ENCODE results near the gene SETBP1.

The SETBP1 gene

GRCh38 chr18:45068400-45069094, 387.9 kb downstream of the SETBP1 start:
- peak; percentile 51 for DNase-seq (ENCODE audit: low spot score)

GRCh38 chr18:45069546-45069945, 388.9 kb downstream of the SETBP1 start:
- no peak for DNase-seq (ENCODE audit: low spot score)

GRCh38 chr18:45071956-45072355, 391.3 kb downstream of the SETBP1 start:
- DNase-seq (ENCODE audit: low spot score) = no peak

DNA sequence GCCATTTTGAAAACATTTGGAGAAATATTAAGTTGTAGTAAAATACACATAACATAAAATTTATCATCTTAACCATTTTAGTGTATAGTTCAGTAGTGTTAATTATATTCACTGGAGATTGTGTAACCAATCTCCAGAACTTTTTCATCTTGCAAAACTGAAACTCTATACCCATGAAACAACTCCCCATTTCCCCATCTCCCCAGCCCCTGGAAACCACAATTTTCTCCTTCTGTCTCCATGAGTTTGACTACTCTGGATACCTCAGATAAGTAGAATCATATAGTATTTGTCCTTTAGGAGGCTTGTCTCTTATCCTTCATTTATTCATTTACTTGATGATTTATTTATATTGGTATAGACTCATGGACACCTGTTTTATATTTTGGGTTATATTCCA, 392.9 kb downstream of the SETBP1 start:
- no peak for DNase-seq (ENCODE audit: low spot score)

GRCh38 chr18:45081566-45082181, 401.0 kb downstream of the SETBP1 start:
- DNase-seq (ENCODE audit: low spot score) = peak; percentile 16

- DNase-seq (ENCODE audit: low spot score) = no peak
Measured at GRCh38 chr18:45083226-45083855, 402.7 kb downstream of the SETBP1 start.

- DNase-seq (ENCODE audit: low spot score) = no peak
Measured at GRCh38 chr18:45084206-45084605, 403.5 kb downstream of the SETBP1 start.

- DNase-seq (ENCODE audit: low spot score) = no peak
Measured at GRCh38 chr18:45085916-45086624, 405.4 kb downstream of the SETBP1 start.

DNA sequence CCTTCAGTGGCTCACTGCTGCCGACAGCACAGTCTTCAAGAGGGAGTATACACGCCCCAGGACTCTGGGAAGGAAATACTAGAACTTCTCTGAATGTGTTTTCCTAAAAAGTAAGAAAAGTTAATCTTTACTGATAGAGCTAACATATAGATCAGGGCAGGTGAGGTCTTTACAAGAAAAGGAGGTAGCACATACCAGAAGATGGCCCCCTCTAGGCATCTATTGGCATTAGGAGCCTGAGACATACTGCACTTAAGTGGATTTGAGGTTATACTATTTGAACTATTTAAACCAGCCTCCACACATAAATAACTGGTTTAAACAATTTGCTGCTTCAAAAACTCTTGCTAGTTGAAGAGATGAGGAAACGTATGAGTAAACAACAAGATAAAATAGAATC, 406.1 kb downstream of the SETBP1 start:
- DNase-seq (ENCODE audit: low spot score) = no peak

GRCh38 chr18:45090526-45091140, 409.9 kb downstream of the SETBP1 start:
- DNase-seq (ENCODE audit: low spot score) = no peak

DNA sequence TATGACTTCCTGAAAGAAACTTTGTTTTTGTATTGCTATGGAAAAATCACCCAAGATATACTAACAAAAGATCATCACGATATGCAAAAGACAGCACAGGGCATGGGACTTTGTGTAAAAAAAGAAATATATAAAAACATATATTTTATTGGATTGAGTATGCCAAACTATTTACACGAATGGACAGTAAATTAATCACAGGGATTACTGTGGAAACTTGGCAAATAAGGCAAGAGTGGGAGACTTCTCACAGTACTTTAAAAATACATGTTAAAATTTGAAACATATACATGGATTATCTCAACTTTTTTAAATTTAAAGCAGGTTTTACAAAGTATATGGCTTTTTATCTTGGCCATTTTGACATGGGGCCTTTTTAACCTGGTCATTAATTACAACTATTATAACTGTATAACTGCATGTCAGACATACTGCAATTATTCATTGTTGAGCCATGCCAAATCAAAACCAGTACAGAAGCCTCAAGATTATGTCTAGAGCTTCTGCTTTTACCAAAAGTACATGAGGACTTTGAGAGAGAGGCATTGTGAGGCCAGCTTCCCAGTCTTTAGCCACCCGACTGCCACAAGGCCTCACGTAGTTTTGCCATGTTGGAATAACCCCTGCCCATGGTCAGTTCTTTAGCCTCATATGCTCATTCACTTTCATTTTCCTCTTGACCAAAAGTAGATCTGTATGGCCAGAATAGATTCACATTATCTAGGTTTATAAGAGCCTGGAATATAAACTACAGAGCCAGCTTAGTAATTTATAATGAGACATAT, 419.8 kb downstream of the SETBP1 start:
- no peak for DNase-seq (ENCODE audit: low spot score)

- DNase-seq (ENCODE audit: low spot score) = no peak
Measured at GRCh38 chr18:45102126-45102525, 421.4 kb downstream of the SETBP1 start.

GRCh38 chr18:45102863-45103262, 422.2 kb downstream of the SETBP1 start:
- DNase-seq (ENCODE audit: low spot score) = no peak

DNA sequence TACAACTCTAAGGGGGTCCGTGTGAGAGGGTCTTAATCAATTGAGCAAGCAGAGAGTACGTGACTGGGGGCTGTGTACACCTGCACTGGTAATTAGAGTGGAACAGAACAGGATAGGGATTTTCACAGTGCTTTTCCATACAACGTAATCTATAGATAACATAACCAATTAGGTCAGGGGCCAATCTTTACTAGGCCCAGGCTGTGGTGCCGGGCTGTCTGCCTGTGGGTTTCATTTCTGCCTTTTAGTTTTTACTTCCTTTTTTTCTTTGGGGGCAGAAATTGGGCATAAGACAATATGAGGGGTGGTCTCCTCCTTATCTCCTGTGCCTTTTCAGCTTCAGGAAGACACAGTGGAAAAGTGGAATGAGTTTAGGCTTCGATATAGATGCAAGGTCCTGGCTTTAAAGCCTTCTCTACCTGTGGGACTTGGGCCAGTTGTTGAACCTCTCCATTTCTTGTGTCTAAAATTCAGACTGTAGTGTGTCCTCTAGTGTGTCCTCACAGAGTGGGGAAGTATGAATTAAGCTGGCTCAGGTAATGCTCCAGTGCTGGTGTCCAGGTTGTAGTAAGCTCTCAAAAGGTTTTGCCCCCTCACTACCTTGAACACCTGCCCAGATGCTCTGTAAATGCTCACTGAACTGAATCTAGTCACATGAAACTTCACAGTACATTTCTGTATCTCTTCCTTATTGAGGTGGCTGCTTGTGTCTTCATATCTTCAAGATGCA, 422.8 kb downstream of the SETBP1 start:
- DNase-seq (ENCODE audit: low spot score) = no peak

- DNase-seq (ENCODE audit: low spot score) = no peak
Measured at GRCh38 chr18:45104049-45104395, 423.3 kb downstream of the SETBP1 start.

- peak; percentile 15 for DNase-seq (ENCODE audit: low spot score)
Measured at GRCh38 chr18:45106331-45106774, 425.7 kb downstream of the SETBP1 start.

DNA sequence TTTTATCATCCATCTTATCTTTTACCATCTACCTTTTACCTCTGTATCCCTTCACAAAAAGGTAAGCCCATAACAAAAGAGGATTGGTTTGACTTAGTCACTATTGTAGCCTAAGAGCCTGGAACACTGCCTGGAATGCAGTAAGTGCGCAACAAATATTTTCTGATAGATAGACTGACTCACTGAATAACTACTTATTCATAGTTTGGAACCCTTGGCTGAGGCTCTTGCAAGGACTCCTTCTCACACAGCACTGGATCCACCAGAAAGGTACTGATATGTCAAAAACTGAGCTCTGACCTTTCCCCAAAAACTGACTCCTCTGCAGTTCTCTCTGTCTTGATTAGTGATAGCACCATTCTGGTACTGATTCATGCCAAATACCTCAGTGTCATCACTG, 426.7 kb downstream of the SETBP1 start:
- peak; percentile 7 for DNase-seq (ENCODE audit: low spot score)

DNA sequence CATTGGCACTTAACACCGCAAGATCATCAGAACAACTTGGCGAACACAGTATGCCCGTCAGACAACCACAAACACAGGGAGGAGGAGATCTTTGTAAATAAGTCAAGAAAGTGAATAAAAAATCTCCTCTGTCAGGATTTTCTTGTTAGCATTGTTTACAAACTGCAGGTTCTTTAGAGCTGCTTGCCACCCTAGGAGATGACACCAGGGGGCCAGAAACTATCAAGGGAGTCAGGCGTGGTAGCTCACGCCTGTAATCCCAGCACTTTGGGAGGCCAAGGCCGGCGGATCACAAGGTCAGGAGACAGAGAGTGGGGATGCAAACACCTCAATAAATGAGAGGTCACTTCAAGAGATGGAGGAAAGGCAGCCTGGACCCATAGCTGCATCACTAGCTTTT, 428.1 kb downstream of the SETBP1 start:
- DNase-seq (ENCODE audit: low spot score) = no peak

DNA sequence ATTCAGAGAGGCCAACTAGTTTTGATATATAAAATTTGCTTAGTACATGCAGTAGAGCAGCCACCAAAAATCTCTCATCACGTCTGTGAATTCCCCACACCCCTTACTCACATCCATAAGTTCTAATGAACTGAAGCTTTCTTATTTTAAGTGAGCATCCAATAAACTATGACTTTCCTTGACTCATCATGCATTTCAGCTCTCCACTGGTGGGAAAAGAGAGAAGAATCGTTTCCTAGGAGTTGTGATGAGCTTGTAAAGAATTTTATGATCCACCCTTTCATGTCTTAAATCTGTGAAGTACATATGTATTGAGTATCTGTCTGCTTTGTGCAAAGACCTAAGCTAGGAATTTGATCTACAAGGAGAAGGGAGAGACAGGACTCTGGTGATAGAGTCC, 428.6 kb downstream of the SETBP1 start:
- DNase-seq (ENCODE audit: low spot score) = no peak

- DNase-seq (ENCODE audit: low spot score) = no peak
Measured at GRCh38 chr18:45109706-45110105, 429.0 kb downstream of the SETBP1 start.
